ENCODE data around the gene SAMSN1.

- TF ChIP-seq CTCF (IDR thresholded peaks at IDR 0.05 in 8 of 11, conservative IDR thresholded peaks at IDR 0.05 in 3 of 11) = no peak
- no peak for TF ChIP-seq POLR2A (IDR thresholded peaks at IDR 0.05)
- TF ChIP-seq POLR2AphosphoS5 (IDR thresholded peaks at IDR 0.05) = no peak
Observed at GRCh38 chr21:14451546-14451945, 94.6 kb downstream of the SAMSN1 start.
